Measurements from ENCODE around the gene ATAD3B.
"Not testable (repeated sequence)": the region's sequence is repeated elsewhere in the genome, so short reads cannot be mapped to it uniquely, and the experiment has no call there.

ATAD3B gene

GRCh38 chr1:1452365-1452739 lies 19.2 kb upstream of the ATAD3B start:
- DNase-seq, result not testable (repeated sequence)

GRCh38 chr1:1452882-1453281 lies 18.7 kb upstream of the ATAD3B start:
- no peak for DNase-seq

- DNase-seq, result not testable (repeated sequence)
Measured at GRCh38 chr1:1454286-1455056, 17.1 kb upstream of the ATAD3B start.

GRCh38 chr1:1455366-1455884 lies 16.1 kb upstream of the ATAD3B start:
- no peak for DNase-seq

GRCh38 chr1:1455934-1456333 lies 15.6 kb upstream of the ATAD3B start:
- DNase-seq, result not testable (repeated sequence)

- DNase-seq, result not testable (repeated sequence)
Measured at GRCh38 chr1:1456683-1457255, 14.8 kb upstream of the ATAD3B start.

- DNase-seq, result not testable (repeated sequence)
Measured at GRCh38 chr1:1459156-1459555, 12.4 kb upstream of the ATAD3B start.

GRCh38 chr1:1459711-1460110 lies 11.9 kb upstream of the ATAD3B start:
- DNase-seq, result not testable (repeated sequence)

- no peak for DNase-seq
Measured at GRCh38 chr1:1460540-1461130, 10.9 kb upstream of the ATAD3B start.

- no peak for DNase-seq
Measured at GRCh38 chr1:1461721-1462317, 9.7 kb upstream of the ATAD3B start.

- peak; percentile 75 for DNase-seq
Measured at GRCh38 chr1:1462318-1462966, 9.1 kb upstream of the ATAD3B start.

GRCh38 chr1:1463312-1463711 lies 8.3 kb upstream of the ATAD3B start:
- no peak for DNase-seq

- DNase-seq, result not testable (repeated sequence)
Measured at GRCh38 chr1:1468196-1468985, 3.2 kb upstream of the ATAD3B start.

- DNase-seq, result no peak
Measured at GRCh38 chr1:1470626-1471388, 758 bp upstream of the ATAD3B start.

- not testable (repeated sequence) for DNase-seq
Measured at GRCh38 chr1:1472053-1472876, 700 bp downstream of the ATAD3B start.

GRCh38 chr1:1476011-1476410 lies 4.4 kb downstream of the ATAD3B start:
- DNase-seq, result not testable (repeated sequence)

- DNase-seq, result no peak
Measured at GRCh38 chr1:1477206-1477605, 5.6 kb downstream of the ATAD3B start.

- DNase-seq, result no peak
Measured at GRCh38 chr1:1479547-1480487, 8.3 kb downstream of the ATAD3B start.

GRCh38 chr1:1480488-1480867 lies 8.9 kb downstream of the ATAD3B start:
- DNase-seq, result not testable (repeated sequence)
